GM18867 (cell line): ENCODE data around the gene P2RY2.

ENCODE experiments used
- ATAC-seq: cut with Tn5 transposase; IDR thresholded peaks from one replicate; pipeline ENCODE4 v1.9.1; 2021; ENCODE audit warnings: mild to moderate bottlenecking, moderate library complexity; ENCODE audit not compliant: unreplicated experiment

Gene P2RY2

DNA sequence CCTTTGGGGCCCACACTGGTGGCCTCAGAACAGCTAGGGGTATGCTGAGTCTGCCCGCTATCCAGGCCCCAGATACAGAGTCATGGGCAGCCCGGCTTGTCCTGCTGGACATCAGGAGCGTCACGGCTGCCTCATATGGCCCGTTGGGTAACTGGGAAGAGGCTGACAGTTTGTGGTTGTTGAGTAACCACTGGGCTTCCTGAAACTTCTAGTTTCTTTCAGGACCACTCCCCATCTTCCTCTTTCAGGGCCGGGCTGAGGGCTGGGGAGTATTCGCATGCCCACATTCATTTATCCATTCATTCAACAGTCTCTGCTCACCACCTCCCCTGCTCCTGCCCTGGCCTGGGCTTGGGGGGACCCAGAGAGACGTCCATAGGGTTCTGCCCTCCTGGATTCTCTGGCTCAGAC, 13.4 kb upstream of the P2RY2 start:
- ATAC-seq: no peak

DNA sequence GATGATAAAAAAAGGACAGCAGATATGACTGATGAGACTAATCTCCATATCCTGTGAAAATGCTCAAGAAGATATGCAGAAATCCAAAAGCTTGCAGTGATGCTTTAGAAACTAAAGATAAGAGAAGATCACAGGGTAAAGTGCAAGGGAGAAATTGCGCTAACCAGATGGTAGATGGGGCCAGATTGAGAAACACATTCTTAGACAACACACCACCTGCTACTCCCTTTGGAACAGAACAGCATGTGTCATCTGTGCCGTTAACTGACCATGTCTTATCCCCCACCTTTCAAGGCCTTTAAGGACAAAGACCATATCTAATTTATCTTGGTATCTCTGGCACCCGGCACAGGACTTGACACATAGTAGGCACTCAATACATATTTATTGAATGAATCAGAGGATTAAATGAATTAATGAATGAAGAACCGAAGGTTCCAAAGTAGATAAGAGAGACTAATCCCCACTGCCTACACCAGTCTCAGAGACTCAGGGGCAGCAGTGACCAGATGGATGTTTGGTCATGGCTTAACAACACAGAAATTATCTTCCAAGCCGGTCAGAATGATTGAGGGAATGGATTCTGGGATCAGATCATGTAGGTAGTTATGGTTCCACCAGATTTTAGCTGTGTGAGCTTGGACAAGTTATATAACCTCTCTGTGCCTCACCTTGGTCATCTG, 12.3 kb upstream of the P2RY2 start:
- ATAC-seq: no peak

DNA sequence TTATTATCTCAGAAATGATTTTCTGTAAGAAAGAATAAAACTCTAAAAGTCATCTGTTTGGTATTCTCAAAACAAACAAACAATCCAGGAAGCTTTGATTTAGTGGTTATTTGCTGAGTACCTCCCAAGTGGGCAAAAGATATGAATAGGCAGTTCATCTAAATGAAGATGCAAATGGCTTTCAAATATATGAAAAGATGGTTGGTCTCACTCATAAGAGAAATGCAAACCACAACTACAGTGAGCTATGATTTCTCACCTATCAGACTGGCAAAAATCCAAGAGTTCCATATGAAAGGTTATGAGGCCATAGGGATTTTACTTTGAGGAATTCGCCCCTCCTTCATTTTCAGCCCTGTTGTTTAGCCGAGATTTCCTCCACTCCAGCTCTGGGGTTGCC, 11.3 kb upstream of the P2RY2 start:
- no peak for ATAC-seq

DNA sequence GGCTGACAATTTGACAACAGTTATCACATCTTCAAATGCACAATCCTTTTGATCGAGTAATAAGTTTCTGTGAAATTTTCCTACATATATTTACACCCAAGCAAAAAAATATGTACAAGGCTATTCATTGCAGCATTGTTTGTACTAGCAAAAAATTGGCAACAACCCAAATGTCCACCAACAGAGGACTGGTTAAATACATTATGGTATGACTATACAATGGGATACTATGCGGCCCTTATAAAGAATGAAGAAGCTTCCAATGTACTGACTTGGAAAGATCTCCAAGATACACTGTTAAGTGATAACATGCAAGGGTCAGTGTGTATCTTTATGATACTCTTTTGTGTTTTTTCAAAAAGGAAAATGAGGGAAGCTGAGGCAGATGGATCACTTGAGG, 8.2 kb upstream of the P2RY2 start:
- ATAC-seq: no peak

DNA sequence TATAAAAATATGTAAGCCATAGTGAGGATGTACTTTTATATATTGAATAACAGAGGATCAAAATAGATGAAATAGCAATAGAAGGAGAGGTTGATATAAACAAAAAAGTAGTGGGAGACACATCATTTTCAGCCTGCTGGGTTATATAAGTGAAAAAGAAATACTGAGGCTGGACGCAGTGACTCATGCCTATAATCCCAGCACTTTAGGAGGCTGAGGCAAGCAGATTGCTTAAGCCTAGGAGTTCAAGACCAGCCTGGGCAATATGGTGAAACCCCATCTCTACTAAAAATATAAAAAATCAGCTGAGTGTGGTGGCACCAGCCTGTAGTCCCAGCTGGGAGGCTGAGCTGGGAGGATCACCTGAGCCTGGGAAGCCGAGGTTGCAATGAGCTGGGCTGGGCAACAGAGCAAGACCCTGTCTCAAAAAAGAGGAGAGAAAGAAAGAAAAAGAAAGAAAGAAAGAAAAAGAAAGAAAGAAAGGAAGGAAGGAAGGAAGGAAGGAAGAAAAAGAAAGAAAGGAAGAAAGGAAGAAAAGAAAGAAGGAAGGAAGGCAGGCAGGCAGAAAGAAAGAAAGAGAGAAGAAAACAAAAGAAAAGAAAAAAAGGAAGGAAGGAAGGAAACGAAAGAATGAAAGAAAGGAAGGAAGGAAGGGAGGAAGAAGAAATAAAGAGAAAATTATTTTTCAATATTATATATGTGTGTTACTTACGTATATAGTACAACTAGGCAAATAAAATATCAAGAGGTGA, 7.0 kb upstream of the P2RY2 start:
- ATAC-seq: no peak

DNA sequence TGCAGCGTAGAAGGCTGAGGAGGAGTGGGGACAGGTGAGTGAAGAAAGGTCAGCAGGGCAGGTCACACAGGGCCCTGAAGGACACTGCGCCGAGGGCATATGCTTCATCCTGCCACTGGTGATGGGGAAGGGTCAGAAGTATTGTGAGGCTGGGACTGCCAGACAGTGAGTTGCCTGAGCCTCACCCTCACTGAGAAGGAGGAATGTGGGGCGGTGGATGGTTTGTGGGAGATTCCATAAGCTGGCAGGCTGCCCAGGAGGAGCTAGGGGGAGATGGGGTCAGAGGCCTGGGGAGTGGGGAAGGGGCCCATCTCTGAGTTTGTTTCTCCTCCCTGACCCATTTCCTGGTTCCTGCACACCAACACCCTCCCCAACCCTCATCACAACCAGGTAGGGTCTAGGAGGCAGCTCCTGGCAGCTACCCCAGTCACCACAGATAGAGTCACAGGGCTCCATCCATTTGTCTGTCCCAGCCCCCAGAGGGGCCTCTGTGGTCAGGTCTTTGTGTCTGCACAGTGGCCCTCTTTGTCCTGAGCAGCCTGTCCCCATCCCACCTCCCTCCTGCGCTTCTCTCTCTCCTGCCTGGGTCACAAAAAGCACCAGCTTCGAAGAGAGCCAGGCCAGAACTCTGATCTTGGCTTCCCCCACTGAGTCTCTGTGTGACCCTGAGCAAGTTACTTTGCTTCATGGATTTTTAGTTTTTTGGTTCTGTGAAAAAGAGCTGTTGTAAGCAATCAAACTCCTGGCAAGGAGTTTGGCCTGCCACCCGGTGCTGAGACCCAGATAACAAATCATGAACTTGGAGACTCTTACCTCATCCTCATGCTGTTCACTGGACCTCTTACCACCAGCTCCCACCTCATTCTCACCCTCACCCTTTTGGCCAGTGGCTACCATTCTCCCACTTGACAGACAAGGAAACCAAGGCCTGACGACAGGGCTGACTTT, 4.6 kb upstream of the P2RY2 start:
- ATAC-seq: no peak

DNA sequence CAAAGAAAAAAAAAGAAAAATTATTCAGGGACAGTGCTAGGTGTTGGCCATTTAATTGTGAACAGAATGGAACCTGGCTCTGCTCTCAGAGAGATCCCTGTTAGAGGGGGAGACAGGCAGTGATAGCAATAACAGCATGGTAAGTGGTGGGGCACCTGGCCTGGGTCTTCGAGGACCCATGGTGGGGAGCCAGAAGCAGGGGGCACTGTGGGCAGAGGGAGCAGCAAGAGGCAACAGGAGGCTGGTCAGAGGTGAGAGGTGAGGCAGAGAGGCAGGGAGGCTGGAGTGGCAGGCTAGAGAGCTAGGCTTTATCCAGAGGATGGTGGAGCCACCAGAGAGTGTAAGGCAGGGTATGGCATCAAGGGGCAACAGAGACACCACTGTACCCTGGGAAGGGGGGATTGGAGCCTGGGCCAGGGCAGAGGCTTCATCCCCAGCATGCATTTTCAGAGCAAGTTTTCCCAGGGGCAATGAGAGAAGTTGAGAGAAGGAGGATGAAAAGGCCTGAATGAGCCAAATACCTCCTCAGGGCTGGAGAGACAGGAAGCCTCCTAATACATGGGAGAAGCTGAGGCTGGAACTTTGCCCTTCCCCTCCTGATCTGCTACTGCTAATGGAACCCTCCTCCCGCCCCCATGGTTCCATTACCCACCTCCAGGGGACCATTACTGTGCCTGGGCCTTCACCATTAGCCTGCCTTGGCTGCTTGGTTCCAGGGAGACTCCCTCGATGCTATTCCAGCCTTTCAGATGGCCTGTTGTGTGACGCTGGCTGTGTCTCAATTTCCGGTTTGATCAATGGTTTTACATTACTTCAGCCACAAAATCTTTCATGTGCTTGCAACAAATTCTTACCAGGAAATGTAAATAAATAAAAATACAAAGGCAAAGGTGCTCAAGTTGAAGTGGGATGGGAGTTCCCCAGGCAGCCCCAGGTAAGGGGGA, 2.6 kb upstream of the P2RY2 start:
- ATAC-seq: no peak

DNA sequence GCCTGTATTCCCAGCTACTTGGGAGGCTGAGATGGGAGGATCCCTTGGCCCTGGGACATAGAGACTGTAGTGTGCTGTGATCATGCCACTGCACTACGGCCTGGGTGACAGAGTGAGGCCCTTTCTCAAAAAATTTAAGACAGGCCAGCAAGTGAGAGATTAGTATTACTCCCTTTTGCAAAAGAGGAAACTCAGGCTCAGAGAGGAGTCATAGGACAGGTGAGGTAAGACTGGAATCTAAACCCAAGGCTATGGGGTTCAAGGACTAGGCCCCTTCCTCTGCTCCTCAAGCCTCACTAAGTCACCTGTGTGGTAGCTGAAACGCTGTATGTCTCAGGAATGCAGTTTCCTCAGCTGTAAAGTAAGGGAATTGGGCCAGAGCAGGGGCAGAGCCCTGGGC, 1.6 kb upstream of the P2RY2 start:
- no peak for ATAC-seq

DNA sequence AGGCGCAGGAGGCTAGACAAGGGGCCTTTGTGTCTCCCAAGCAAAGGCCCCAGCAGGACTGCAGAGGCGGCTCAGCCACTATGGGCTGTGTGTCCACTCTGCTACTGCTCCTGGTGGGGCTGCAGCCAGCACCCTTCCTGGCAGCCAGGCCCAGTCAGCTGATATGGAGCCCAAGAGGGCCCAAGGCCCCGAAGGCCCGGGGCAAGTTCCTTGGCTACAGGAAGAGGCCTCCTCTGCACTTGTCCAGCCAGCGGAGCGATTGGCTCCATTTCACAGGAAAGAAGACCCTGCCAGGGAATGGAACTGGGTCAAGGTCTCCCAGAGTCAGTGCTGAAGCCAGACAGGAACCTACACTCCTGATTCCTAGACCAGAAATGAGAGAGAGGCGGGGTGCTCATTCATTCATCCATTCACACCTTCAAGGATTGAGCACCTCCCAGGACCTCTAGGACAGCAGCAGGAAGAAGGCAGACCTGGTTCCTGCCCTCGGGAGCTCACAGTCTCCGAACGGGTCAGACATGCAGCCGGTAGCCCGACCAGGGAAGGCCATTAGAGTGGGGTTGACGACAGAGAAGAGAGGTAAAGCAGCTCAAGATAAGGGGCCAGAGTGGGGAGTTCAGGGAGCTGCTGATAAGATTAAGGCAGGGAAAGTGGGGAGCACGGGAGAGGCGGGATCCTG, 811 bp upstream of the P2RY2 start:
- ATAC-seq: no peak

DNA sequence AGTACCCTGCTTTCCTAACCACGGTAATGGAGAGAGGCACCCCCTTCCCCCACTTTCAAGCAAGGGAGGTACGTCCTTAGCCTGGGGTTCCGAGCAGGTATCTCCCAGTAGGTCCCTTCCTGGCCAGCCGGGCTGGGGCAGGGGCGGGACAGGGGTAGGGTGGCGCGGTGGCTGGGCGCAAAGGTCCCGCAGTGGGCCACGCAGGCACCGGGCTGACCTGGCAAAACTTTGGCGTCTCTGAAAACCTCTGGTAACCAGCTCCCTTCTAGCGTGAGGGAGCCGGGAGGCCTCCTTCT, 323 bp upstream of the P2RY2 start:
- ATAC-seq: no peak

DNA sequence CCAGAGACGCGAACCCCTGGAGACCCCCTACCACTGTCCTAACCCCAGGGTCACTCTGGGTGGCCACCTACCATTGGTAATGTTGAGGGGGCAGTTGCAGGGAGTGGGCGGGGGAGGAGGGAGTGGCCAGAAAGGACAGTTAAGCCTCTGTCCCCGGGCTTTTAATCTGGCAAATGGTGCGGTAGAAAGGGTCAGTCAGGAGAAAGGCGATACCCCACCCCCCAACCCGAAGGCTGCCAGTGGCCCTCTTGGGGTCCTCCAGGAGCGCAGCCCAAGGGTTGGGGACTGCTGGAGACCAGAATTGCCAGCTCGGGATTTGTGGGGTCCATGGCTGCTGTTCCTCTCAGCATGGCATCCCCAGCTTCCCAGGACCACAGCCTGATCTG, 742 bp downstream of the P2RY2 start:
- no peak for ATAC-seq

DNA sequence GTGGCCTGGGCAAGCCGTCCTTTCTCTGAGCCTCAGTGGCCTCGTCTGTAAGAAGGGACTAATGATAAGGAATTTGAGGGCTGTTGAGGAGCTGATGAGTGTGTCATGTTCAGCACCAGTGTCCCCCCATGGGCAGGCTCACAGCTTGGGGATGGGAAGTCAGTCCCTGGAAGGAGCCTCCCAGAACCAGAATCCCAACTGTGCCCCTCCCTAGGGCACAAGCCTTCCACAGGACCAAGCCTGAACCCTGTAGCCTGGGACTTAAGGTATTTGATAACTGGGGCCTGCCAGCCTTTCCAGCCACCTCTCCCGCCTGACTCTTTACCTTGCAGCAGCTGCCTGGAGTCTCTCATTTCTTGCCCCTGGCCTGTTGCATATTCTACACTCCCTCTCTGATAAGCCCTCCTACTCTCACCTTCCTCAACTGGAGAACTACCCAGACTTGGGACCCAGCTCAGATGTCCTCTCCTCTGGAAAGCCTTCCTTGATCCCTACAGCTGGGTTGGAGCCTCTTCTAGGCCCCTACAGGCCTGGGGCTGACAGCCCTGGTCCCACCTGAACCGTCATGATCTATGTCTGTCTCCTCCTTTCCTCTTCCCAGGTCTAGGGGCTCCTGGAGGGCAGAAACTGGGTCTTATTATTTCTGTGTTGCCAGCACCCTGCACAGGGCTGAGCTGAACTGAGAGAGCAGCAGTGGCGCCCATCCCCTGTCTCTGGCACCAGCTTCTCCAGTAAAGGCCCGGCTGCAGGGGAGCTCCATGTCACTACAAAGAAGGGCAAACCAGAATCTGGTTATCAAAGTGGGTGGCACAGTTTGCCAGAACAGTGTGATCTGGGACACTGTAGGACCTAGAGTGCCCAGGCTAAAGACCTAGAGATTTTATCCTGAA, 1.6 kb downstream of the P2RY2 start:
- ATAC-seq: no peak

DNA sequence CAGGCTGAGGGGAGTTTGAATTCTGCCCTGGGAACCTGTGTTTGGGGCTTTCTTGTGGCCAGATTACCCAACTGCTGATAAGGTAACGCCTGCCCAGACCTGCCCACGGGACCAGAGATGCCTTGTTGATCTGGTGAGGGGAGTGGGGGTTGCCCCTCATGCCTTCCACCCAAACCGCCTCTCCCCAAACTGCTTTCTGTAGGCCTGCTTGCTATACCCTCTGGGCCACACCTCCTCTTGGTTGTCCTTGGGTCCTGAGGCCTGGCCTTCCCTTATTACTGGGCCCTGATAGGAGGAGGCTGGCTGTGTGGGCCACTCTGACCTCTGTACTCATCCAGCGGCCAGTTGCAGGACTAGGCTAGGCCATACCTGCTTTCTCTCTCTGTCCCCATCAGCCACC, 3.4 kb downstream of the P2RY2 start:
- no peak for ATAC-seq

DNA sequence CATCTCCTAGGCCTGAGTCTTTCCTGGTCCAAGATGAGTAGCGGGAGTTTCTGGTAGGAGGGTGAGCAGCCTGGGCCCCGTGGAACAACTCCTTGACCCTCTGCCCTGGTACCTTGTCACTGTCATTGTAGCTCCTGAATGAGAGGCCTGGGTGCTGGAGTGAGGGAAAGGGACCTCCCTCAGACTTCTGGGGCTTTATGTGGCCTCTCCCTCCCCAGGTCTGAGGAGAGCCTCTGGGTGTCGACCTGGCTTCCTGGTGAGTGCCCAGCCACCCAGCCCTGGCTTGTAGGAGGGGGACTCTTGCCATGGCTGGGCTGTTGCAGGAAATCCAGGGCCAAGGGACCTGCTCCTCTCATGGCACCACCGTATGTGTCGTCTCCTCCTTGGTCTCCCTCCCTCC, 3.9 kb downstream of the P2RY2 start:
- ATAC-seq: no peak

DNA sequence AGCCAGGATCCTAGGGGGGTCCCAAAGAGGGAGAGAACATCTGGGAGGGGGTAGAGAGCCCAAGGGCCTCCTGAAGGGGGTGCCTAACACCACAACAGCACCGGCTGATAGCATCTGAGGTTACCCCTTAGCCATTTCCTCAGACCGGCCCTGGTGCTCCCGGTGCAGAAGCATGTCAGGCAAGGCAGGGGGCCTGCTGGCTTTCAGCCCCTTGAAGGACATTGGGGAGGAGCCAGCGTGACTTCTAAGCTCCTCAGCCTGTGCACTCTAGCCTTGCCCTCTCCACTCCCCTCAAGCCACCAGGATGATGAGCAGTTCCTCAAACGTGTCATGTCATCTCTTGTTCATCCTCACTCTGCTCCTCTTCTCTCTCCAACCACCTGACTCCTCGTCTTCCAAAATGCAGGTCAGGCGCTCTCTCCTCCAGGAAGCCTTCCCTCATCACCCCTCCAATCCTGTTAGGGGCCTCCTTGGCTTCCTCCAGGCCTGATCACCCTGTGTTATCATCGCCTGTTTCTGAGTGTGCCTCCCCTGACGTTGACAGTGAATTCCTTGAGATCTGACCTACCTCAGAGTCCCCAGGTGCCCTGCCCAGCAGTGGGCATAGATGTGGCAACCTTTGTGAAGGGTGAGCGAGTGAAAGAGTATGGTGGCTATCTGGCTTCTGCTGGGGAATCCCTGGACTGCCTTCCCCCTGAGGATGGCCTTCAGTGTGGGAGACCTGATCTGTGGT, 6.1 kb downstream of the P2RY2 start:
- no peak for ATAC-seq

DNA sequence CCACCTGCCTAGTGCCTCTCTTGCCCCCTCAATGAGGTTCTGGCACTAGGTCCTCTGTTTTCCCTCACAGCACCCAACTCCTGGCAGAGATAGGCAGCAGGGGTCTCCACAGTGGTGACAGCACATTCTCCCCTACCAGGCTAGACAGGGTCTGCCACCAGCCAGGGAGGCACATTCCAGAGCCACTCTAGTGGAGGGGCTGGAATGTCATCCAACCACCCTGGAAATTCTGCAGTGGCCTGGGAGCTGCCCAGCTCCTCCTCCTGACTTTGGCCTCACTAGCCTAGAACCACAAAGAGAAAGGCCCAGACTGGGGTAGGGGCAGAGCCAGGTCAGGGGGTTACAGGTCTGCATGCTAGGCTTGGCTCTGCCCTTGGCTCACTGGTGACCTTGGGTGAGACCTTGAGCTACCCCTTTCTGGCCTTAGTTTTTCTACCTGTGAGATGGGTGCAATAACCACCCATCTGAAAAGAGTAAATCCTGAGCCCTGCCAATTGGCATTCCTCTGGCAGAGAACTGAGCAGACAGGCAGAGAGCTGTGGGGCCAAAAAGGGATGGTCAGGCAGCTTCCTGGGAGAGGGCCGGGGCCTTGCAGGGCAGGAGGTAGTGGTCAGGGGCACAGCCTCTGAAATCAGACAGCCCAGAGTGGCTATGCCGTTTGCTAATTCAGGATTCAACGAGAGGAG, 7.1 kb downstream of the P2RY2 start:
- no peak for ATAC-seq

DNA sequence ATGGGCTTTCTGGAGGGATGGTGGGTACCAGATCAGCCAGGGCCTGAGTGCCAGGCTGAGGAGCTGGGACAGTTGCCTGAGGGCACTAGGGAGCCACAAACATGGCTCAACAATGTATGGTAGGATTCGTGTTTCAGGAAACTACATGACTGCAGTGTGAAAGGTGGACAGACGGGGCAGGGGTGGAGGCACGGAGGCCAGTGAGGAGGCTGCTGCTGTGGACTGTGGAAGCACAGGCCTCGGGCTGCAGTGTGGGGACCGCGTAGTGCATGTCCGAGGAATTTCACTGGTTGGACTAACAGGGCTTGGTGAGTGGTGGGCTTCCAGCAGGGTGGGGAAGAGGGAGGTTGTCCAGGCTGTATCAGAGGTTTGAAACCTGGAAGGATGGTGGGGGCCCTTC, 7.8 kb downstream of the P2RY2 start:
- no peak for ATAC-seq
